NCI-H2171 treated with DMSO at 0.1 percent for 48 hours (cell line): ENCODE measurements around the gene RNF123.

Experiments used
- DNase-seq: peaks from one replicate; lab custom pipeline; 2025; lab: John Stamatoyannopoulos, UW

RNF123 gene

DNA sequence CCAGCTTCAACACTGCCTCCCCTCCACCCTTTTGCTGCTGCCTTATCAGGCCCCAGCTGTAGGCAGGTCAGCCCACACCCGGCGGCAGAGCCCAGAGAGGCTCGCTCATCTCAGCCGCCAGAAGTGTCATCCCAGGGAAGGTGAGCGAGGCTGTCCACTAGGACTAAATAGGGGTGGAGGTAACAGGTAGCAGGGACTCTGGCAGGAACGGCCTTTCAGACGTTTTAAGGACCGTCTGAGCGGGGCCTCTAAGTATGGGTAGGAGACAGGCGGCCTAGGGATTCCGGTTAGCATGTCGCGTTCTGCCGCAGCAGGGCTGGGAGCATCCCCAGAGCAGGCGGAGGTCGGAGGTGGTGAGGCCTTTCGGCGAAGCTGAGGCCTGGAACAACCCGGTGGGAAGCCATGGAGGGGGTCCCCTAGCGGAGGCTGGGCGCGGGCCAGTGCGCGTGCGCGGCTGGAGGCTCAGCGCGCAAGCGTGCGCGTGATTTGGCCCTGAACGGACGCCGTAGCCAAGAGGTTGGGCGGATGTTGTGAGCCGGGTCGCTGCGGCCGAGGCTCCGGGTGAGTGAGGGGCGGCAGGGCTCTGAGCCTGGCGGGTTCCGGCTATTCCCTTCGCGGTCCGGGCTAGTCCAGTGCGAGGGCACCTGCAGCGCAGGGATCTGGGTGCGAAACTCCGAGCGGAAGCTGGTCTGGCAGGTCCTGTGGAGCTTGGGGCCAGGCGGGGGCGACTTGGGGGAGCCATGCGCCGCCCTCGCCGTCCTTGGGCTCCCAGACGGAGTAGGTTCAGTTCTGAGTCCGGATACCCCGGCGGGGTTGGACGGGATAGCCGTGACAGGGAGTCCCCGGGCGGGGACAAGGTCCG, at the start of gene RNF123, which contains the start of gene MST1:
TSS of gene RNF123 (plus strand) at position 512 of the 862 bp plus-strand sequence. CDS start 1,609 bp downstream, outside the sequence.
TSS of gene MST1 (minus strand) at position 429 of the 862 bp plus-strand sequence. CDS start 783 bp downstream, outside the sequence.
- DNase-seq: no peak

DNA sequence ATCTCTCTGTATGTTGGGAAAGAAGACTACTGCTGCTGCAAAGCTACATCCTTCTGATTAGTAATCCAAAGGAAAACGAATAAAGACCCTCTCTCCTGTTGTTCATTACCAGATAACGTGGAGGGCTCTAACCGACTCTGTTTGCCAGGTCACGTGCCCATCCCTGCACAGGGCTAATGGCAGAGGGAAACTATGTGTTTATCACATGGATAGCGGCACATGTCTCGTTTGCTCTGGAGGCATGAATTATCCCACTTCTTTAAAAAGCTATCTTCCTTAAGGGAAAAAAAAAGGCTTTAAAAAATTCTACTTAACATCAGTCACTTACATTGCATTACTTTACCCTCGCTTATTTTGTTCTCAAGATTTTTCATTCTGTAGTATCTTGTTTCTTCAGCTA, 48.1 kb upstream of the RNF123 start:
- DNase-seq: no peak

DNA sequence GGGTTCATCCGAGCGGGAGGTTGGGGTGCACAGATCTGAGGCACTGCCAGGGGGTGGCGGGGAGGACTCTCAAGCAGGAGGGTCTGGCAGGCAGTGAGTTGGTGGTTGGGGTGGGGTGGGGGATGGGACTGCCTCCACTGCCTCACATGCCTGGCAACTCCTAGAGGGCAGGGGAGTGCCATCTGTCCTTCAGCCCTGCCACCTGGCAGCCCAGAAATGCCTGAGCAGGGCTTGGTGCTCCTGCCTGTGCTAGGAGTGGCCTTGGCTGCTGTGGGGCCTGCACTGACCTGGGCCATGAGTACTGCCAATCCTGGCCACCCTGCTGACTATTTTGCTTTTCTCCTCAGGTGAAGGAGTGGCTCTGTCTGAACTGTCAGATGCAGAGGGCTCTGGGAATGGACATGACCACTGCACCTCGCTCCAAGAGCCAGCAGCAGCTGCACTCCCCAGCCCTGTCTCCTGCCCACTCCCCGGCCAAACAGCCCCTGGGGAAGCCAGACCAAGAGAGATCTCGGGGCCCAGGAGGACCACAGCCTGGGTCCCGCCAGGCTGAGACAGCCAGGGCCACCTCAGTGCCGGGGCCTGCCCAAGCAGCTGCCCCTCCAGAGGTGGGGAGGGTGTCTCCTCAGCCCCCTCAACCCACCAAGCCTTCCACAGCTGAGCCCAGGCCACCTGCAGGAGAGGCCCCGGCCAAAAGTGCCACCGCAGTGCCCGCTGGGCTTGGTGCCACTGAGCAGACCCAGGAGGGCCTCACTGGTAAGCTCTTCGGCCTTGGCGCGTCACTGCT, 47.2 kb upstream of the RNF123 start:
- no peak for DNase-seq

DNA sequence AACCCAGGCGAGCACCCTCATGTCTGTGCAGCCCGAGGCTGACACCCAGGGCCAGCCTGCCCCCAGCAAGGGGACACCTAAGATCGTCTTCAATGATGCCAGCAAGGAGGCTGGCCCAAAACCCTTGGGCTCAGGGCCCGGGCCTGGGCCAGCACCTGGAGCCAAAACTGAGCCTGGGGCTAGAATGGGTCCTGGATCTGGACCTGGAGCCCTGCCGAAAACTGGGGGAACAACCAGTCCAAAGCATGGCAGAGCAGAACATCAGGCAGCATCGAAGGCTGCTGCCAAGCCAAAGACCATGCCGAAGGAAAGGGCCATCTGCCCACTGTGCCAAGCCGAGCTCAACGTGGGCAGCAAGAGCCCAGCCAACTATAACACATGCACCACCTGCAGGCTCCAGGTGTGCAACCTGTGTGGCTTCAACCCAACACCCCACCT, 46.6 kb upstream of the RNF123 start:
- DNase-seq: no peak

DNA sequence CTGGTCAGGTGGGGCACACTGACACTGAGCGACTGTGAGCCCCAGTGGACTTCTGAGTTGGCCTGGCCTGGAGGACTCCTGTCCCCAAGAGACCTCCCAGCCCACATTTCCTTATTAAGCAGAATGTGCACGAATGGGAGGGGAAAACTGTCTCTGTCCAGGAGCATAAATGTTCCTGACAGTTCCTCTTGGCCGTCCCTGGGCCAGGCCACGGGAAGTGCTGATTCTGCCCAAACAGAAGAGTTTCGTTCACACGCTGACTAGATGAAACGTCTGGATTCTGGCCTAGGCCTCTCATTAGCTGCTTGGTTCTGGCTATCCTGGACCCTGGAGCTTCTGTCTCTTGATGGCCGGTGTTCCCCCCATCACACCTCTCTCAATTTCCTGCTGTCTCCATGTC, 44.7 kb upstream of the RNF123 start:
- DNase-seq: no peak

DNA sequence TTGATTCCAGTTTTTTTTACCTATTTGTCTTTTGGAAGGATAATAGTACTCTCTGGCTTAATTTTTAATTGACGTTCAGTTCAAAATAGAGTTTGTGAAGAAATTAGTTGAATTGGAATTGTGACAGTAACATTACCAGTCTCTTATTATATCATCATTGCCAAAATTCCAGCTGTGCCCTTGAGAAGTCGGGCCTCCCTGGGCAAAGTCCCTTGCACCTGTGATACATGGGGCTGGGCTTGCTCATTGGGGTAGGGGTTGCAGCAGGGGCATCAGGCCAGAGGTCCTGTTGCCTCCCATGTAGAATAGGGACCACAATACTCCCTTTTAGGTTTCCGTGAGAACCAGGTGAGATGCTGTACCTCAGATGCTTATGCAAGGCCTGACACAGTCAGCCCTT, 43.1 kb upstream of the RNF123 start:
- DNase-seq: no peak

DNA sequence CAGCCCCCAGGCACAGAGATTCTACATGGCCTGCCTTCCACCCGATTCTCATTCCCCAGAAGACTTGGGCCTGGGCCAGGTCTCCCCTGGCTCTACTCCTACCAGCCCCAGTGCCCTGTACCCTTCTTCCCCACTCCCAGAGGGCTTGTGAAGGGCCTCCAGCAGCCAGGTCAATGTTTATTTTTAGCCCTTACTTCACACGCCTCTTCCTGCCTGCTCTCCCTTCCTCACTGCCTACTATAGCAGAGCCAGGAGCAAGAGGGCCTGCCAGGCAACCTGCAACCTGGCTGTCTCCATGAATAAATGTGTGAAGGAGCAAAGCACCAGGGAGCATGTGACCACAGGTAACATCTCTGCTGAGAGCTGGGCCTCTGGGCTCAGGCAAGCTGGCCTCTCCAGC, 41.6 kb upstream of the RNF123 start:
- DNase-seq: no peak

DNA sequence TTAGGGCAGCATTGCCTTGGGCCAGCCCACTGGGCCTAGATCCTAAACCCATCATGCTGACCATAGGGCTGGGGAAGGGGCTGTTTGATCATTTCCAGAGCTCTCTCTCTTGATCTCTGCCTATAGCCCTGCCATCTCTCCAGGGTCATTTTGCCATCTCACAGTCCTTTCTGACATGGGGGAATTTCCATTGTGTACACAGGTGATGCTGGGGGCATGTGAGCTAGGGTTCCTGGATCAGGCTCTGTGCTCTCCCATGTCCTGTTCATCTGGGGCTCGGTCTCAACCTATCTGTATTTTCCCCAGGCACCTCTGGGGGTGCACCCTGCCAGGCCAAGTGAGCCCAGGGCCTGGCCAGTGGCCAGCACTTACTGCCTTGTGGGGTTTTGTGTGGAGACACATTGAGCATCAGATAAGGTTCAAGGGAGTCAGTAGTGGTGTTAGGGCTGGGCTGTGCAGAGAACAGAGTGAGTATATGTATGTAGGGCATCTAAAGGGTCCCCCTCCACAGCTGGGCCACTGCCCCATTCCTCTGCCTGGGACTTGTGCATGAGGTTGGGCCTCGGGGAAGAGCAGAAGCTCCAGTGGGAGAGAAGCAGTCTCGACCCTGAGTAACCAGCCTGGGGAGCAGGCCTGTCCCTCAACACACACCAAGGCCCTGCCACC, 40.9 kb upstream of the RNF123 start:
- DNase-seq: no peak

DNA sequence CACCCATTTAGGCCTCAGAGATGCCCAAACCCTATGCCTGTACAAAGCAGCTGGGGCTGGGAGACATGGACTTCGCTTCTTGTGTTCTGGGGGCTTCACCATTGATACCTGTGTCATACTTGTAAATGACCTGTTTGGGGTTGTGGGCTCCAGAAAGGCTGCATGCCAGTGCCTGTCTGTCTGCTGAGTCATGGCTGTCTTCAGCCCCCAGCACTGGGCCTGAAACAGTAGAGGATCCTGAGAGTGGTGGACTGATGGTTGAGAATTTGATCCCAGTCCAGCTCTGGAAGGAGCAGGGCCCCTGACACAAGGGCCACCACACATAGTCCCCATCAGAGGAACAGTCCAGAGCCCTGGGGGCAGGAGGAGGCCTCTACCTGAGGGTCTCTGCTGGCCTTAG, 39.8 kb upstream of the RNF123 start:
- no peak for DNase-seq

DNA sequence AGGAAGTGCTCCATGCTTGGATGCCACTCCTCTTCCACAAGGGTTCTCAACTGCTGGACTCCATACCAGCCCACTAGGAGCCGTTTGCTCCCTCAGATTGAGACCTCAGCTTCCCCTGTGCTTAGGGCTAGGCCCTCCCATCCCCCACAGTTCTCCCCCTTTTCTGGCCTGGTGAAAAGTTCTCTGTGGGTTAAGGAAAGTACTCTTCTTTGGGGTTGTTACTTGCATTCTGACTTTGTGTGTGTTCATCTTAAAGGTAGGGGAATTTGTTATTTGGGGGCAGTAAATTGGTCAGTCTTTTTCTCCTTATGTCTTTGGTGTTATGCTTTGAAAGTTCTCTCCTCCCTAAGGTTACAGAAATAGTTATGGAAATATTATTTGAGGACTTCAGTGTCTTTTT, 39.2 kb upstream of the RNF123 start:
- DNase-seq: no peak

DNA sequence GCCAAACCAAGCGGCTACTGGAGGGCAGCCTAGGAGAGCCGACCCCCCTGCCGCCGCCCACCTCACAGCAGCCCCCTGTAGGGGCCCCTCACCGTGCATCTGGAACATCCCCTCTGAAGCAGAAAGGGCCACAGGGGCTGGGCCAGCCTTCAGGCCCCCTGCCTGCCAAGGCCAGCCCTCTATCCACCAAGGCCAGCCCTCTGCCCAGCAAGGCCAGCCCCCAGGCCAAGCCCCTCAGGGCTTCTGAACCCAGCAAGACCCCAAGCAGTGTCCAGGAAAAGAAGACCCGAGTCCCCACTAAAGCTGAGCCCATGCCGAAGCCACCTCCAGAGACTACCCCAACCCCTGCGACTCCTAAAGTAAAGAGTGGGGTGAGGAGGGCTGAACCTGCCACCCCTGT, 38.7 kb upstream of the RNF123 start:
- no peak for DNase-seq

DNA sequence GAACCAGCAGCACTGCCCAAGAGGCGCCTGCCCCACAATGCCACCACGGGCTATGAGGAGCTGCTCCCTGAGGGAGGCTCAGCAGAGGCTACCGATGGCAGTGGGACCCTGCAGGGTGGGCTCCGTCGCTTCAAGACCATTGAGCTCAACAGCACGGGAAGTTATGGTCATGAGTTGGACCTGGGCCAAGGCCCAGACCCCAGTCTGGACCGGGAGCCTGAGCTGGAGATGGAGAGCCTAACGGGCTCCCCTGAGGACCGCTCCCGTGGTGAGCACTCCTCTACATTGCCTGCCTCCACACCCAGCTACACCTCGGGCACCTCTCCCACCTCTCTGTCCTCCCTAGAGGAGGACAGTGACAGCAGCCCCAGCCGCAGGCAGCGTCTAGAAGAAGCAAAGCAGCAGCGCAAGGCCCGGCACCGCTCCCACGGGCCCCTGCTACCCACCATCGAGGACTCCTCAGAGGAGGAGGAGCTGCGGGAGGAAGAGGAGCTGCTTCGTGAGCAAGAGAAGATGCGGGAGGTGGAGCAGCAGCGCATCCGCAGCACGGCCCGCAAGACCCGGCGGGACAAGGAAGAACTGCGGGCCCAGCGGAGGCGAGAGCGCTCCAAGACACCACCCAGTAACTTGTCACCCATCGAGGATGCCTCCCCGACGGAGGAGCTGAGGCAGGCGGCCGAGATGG, 37.0 kb upstream of the RNF123 start:
- no peak for DNase-seq

DNA sequence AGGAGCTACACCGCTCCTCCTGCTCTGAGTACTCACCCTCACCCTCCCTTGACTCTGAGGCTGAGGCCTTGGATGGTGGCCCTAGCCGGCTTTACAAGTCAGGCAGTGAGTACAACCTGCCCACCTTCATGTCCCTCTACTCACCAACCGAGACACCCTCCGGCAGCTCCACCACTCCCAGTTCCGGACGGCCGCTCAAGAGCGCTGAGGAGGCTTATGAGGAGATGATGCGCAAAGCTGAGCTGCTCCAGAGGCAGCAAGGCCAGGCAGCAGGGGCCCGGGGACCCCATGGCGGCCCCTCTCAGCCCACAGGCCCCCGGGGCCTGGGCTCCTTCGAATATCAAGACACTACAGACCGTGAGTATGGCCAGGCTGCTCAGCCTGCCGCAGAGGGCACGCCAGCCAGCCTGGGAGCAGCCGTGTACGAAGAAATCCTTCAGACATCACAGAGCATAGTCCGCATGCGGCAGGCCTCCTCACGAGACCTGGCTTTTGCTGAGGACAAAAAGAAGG, 36.4 kb upstream of the RNF123 start:
- no peak for DNase-seq

DNA sequence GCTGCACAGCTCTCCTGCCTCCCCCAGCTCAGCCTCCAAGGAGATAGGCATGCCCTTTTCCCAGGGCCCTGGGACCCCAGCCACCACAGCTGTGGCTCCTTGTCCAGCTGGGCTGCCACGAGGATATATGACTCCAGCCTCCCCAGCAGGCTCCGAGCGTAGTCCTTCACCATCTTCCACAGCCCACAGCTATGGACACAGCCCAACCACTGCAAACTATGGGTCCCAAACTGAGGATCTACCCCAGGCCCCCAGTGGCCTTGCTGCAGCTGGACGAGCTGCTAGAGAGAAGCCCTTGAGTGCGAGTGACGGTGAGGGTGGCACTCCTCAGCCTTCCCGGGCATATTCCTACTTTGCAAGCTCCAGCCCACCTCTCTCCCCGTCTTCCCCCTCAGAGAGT, 35.7 kb upstream of the RNF123 start:
- DNase-seq: no peak

DNA sequence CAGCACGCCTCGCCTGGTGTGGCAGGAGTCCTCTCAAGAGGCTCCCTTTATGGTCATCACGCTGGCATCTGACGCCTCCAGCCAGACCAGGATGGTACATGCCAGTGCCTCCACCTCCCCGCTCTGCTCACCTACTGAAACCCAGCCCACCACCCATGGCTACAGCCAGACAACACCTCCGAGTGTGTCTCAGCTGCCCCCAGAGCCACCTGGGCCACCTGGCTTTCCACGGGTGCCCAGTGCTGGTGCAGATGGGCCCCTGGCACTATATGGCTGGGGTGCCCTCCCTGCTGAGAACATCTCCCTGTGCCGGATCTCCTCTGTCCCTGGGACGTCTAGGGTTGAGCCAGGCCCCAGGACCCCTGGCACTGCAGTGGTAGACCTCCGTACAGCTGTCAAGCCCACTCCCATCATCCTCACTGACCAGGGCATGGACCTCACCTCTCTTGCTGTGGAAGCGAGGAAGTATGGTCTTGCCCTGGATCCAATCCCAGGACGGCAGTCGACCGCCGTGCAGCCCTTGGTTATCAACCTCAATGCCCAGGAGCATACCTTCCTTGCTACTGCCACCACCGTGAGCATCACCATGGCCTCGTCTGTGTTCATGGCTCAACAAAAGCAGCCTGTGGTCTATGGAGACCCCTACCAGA, 35.1 kb upstream of the RNF123 start:
- no peak for DNase-seq

DNA sequence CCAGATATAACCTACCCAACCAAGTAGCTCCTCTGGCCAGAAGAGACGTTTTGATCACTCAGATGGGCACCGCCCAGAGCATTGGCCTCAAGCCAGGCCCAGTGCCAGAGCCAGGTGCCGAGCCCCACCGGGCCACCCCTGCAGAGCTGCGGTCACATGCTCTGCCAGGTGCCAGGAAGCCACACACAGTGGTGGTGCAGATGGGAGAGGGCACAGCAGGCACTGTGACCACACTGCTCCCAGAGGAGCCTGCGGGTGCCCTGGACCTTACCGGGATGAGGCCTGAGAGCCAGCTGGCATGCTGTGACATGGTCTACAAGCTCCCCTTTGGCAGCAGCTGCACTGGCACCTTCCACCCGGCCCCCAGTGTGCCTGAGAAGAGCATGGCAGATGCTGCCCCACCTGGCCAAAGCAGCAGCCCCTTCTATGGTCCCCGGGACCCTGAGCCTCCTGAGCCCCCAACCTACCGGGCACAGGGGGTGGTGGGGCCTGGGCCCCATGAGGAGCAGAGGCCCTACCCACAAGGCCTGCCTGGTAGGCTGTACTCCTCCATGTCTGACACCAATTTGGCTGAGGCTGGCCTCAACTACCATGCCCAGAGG, 34.3 kb upstream of the RNF123 start:
- peak; percentile 4 for DNase-seq

DNA sequence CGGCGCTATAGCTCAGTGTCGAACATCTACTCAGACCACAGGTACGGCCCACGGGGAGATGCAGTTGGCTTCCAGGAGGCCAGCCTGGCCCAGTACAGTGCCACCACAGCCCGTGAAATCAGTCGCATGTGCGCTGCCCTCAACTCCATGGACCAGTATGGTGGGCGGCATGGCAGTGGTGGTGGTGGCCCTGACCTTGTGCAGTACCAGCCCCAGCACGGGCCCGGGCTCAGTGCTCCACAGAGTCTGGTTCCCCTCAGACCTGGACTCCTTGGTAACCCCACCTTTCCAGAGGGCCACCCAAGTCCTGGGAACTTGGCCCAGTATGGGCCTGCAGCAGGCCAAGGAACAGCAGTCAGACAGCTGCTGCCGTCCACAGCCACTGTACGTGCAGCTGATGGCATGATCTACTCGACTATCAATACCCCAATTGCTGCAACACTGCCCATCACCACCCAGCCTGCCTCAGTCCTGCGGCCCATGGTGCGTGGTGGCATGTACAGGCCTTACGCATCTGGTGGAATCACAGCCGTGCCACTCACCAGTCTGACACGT, 33.5 kb upstream of the RNF123 start:
- DNase-seq: no peak

DNA sequence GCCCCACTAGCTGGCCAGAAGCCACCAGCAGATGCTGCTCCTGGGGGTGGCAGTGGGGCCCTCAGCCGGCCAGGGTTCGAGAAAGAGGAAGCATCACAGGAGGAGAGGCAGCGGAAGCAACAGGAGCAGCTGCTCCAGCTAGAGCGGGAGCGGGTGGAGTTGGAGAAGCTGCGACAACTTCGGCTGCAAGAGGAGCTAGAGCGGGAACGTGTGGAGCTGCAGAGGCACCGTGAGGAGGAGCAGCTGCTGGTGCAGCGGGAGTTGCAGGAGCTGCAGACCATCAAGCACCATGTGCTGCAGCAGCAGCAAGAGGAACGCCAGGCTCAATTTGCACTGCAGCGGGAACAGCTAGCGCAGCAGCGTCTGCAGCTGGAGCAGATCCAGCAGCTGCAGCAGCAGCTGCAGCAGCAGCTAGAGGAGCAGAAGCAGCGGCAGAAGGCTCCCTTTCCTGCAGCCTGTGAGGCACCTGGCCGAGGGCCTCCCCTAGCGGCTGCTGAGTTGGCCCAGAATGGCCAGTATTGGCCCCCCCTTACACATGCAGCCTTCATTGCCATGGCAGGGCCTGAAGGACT, 32.7 kb upstream of the RNF123 start:
- peak; percentile 22 for DNase-seq

DNA sequence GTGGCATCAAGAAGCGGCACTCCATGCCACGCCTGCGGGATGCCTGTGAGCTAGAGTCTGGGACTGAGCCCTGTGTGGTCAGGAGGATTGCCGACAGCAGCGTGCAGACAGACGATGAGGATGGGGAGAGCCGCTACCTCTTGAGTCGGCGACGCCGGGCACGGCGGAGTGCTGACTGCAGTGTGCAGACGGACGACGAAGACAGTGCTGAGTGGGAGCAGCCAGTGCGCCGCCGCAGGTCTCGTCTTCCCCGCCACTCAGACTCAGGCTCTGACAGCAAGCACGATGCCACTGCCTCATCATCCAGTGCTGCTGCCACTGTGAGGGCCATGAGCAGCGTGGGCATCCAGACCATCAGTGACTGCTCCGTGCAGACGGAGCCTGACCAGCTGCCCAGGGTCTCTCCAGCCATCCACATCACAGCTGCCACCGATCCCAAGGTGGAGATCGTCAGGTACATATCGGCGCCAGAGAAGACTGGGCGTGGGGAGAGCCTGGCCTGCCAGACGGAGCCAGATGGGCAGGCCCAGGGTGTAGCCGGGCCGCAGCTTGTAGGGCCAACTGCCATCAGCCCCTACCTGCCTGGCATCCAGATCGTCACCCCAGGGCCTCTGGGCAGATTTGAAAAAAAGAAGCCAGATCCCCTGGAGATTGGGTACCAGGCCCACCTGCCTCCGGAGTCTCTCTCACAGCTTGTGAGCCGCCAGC, 32.0 kb upstream of the RNF123 start:
- no peak for DNase-seq
